H9 (cell line): ENCODE data around the gene TSFM. TPM values are rescaled to one million over a fixed set of nuclear protein-coding genes. Genes with fewer than 3 reads are reported as not detected.

Experiments used
- DNase-seq: peaks from one replicate; pipeline ENCODE4 v3.0.0-alpha.2; 2017
- H2AFZ ChIP-seq: one replicate; pipeline ENCODE4 v1.6.1; 2013; ENCODE audit warnings: mild to moderate bottlenecking, low read length, control low read depth, moderate library complexity
- H2AK5ac ChIP-seq: 2 replicates; pipeline ENCODE4 v1.6.1; 2013; ENCODE audit warnings: low read length, control low read depth, mixed read lengths; ENCODE audit not compliant: insufficient read length
- H2BK120ac ChIP-seq: one replicate; pipeline ENCODE4 v1.6.1; 2013; ENCODE audit warnings: low read depth, mild to moderate bottlenecking, low read length, control low read depth, inconsistent platforms; ENCODE audit not compliant: poor library complexity, severe bottlenecking
- H2BK12ac ChIP-seq: 2 replicates; pipeline ENCODE4 v1.6.1; 2013; ENCODE audit warnings: low read length, control low read depth, mixed read lengths, low read depth; ENCODE audit not compliant: insufficient read length
- H2BK15ac ChIP-seq: 2 replicates; pipeline ENCODE4 v1.6.1; 2013; ENCODE audit warnings: low read depth, low read length, control low read depth
- H2BK20ac ChIP-seq: one replicate; pipeline ENCODE4 v1.6.1; 2013; ENCODE audit warnings: low read depth, mild to moderate bottlenecking, low read length, control low read depth, inconsistent platforms; ENCODE audit not compliant: poor library complexity, severe bottlenecking
- H2BK5ac ChIP-seq: 2 replicates; pipeline ENCODE4 v1.6.1; 2013; ENCODE audit warnings: low read length, control low read depth, mixed read lengths; ENCODE audit not compliant: insufficient read length
- H3K14ac ChIP-seq: 2 replicates; pipeline ENCODE4 v1.6.1; 2013; ENCODE audit warnings: low read length, control low read depth; ENCODE audit not compliant: insufficient read depth
- H3K18ac ChIP-seq: 2 replicates; pipeline ENCODE4 v1.6.1; 2013; ENCODE audit warnings: low read depth, mild to moderate bottlenecking, mixed read lengths, low read length, control low read depth; ENCODE audit not compliant: insufficient read length
- H3K23ac ChIP-seq: 2 replicates; pipeline ENCODE4 v1.6.1; 2013; ENCODE audit warnings: low read length, control low read depth, mixed read lengths, low read depth; ENCODE audit not compliant: insufficient read length
- H3K23me2 ChIP-seq: 2 replicates; pipeline ENCODE4 v1.6.1; 2013; ENCODE audit warnings: low read depth, mild to moderate bottlenecking, mixed read lengths, low read length, control low read depth; ENCODE audit not compliant: insufficient read length, poor library complexity, severe bottlenecking
- H3K27ac ChIP-seq: 2 replicates; pipeline ENCODE4 v1.5.1; 2013; ENCODE audit warnings: low read length, control low read depth, mixed read lengths, low read depth; ENCODE audit not compliant: insufficient read length
- H3K27me3 ChIP-seq: 2 replicates; pipeline ENCODE4 v1.6.1; 2013; ENCODE audit warnings: low read length, control low read depth, inconsistent platforms; ENCODE audit not compliant: insufficient read depth
- H3K4ac ChIP-seq: 2 replicates; pipeline ENCODE4 v1.6.1; 2013; ENCODE audit warnings: low read depth, mild to moderate bottlenecking, control low read depth, inconsistent platforms, low read length, moderate library complexity
- H3K4me1 ChIP-seq: 2 replicates; pipeline ENCODE4 v1.6.1; 2013; ENCODE audit warnings: low read length, control low read depth, inconsistent platforms; ENCODE audit not compliant: insufficient read depth
- H3K4me2 ChIP-seq: 2 replicates; pipeline ENCODE4 v1.6.1; 2013; ENCODE audit warnings: low read length, control low read depth, mixed read lengths; ENCODE audit not compliant: insufficient read length, insufficient read depth
- H3K56ac ChIP-seq: 2 replicates; pipeline ENCODE4 v1.6.1; 2013; ENCODE audit warnings: low read depth, mild to moderate bottlenecking, mixed read lengths, low read length, control low read depth; ENCODE audit not compliant: insufficient read length
- H3K79me1 ChIP-seq: 2 replicates; pipeline ENCODE4 v1.6.1; 2013; ENCODE audit warnings: low read depth, mild to moderate bottlenecking, moderate library complexity, low read length, control low read depth, inconsistent platforms; ENCODE audit not compliant: insufficient read depth, poor library complexity, severe bottlenecking
- H3K79me2 ChIP-seq: 2 replicates; pipeline ENCODE4 v1.6.1; 2013; ENCODE audit warnings: low read length, control low read depth, inconsistent platforms; ENCODE audit not compliant: insufficient read depth
- H3K9ac ChIP-seq: 2 replicates; pipeline ENCODE4 v1.6.1; 2013; ENCODE audit warnings: low read length, control low read depth, mixed read lengths; ENCODE audit not compliant: insufficient read length; ENCODE audit errors: extremely low read depth
- H3K9me3 ChIP-seq: one replicate; pipeline ENCODE4 v1.6.1; 2013; ENCODE audit warnings: low read depth, low read length, inconsistent platforms; ENCODE audit not compliant: control insufficient read depth
- H3T11ph ChIP-seq: one replicate; pipeline ENCODE4 v1.6.1; 2013; ENCODE audit warnings: mild to moderate bottlenecking, low read length, control low read depth, inconsistent platforms
- H4K20me1 ChIP-seq: one replicate; pipeline ENCODE4 v1.6.1; 2013; ENCODE audit not compliant: control insufficient read depth, insufficient read length, insufficient read depth
- H4K5ac ChIP-seq: 2 replicates; pipeline ENCODE4 v1.6.1; 2013; ENCODE audit warnings: low read depth, mild to moderate bottlenecking, mixed read lengths, low read length, control low read depth; ENCODE audit not compliant: insufficient read length
- H4K8ac ChIP-seq: replicated peaks from 2 replicates; pipeline ENCODE4 v1.6.1; 2013; ENCODE audit warnings: low read length, control low read depth, mixed read lengths, low read depth; ENCODE audit not compliant: insufficient read length
- H4K91ac ChIP-seq: 2 replicates; pipeline ENCODE4 v1.6.1; 2013; ENCODE audit warnings: low read depth, mild to moderate bottlenecking, moderate library complexity, mixed read lengths, low read length, control low read depth; ENCODE audit not compliant: insufficient read length
- H3K27ac Mint-ChIP-seq, 3 experiments: 2 replicates in 2 of 3; 3 replicates in 1 of 3; pipeline ENCODE4 v1.8.0; 2020 to 2021; ENCODE audit warnings: mixed read lengths in 3 of 3, mild to moderate bottlenecking in 1 of 3, moderate library complexity in 1 of 3
- H3K27me3 Mint-ChIP-seq: 2 replicates; pipeline ENCODE4 v1.8.0; 2021; ENCODE audit warnings: low read depth, mild to moderate bottlenecking, moderate library complexity, mixed read lengths
- H3K36me3 Mint-ChIP-seq, 3 experiments: 2 replicates in 2 of 3; 3 replicates in 1 of 3; pipeline ENCODE4 v1.8.0; 2020 to 2021; ENCODE audit warnings: low read depth in 3 of 3, mixed read lengths in 3 of 3; ENCODE audit not compliant: insufficient read depth in 1 of 3
- H3K4me1 Mint-ChIP-seq, 2 experiments: 2 replicates each; pipeline ENCODE4 v1.8.0; 2020; ENCODE audit warnings: mixed read lengths in 2 of 2
- H3K4me3 Mint-ChIP-seq, 2 experiments: 2 replicates in 1 of 2; 3 replicates in 1 of 2; pipeline ENCODE4 v1.8.0; 2020 to 2021; ENCODE audit warnings: mild to moderate bottlenecking in 2 of 2, mixed read lengths in 2 of 2, moderate library complexity in 1 of 2
- H3K9me3 Mint-ChIP-seq, 2 experiments: 2 replicates in 1 of 2; 3 replicates in 1 of 2; pipeline ENCODE4 v1.8.0; 2020; ENCODE audit warnings: mild to moderate bottlenecking in 2 of 2, mixed read lengths in 2 of 2, moderate library complexity in 1 of 2
- WGBS: extraction: QIAGEN DNeasy Blood & Tissue Kit; methylation state at CpG from one replicate; pipeline ENCODE4 v1.1.7; 2013; ENCODE audit warnings: missing lambda C conversion rate, low lambda C conversion rate, mixed read lengths; ENCODE audit not compliant: insufficient read length; ENCODE audit errors: extremely low coverage; 5-methylcytosine and 5-hydroxymethylcytosine counted together
- total RNA-seq: library from RNA; stranded (reverse); gene quantifications from 2 replicates; pipeline ENCODE4 v1.2.1, GENCODE V29; 2021
- TF ChIP-seq, protein P1 (sequence below): fragments of 200-600 bp; sonication (generic); conservative IDR thresholded peaks from 3 replicates; pipeline ENCODE4 v1.8.0; 2021; ENCODE audit warnings: antibody characterized with exemption, mild to moderate bottlenecking

Gene TSFM
- total RNA-seq, 1 experiment from 2014 or later, result 50.2 TPM

DNA sequence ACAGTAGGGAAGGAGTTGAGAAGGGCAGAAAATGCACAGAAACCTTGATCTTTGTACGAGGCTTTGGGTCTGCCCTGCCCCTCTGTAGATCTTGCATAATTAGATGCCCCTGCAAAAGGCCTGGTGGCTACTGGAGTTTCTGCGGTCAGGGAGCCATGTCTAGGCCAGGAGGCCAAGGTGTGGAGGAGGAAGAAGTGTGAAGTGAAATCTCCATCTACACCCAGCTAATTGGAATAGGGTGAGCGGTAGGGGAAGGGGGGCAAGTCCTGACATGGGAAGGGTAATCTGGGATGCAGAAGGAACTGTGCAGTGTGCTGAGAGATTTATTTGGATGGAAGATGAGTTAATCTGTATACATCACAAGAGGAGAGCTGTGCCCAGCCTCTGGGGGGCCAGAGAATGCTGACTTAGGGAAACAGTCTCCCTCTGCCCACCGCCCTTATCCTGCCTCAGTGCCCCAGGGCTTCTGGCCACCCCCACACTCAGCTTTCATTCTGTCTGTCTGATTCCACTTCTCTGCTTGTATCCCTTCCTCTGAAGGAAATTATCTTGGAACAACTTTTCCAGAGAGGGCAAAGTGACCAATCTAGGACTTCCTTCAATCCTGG lies 21.1 kb upstream of the TSFM start:
- Histone ChIP-seq H3K27ac (no peak overlapping the region), H3K56ac (no peak overlapping the region), H4K20me1 (no peaks in the 10 kb centered on the region), H3K79me1 (no peaks in the 10 kb centered on the region), H2AFZ (no peak overlapping the region), H3K27me3 (peaks cover 31% of the 10 kb centered on the region; the same call in 1 of the 2 replicates), H4K5ac (no peak overlapping the region), H3K4me1 (no peaks in the 10 kb centered on the region), H2BK15ac (no peak overlapping the region), H2AK5ac (no peak overlapping the region), H3K18ac (no peak overlapping the region), H3K9me3 (no peaks in the 10 kb centered on the region), H3K23me2 (peaks cover 20% of the 10 kb centered on the region), H2BK12ac (no peak overlapping the region), H3K4ac (no peak overlapping the region), H3K4me2 (no peak overlapping the region), H4K8ac (no peak overlapping the region), H3K9ac (no peak overlapping the region), H2BK20ac (no peak overlapping the region), H3K14ac (no peak overlapping the region), H3K79me2 (no peaks in the 10 kb centered on the region), H2BK5ac (no peak overlapping the region), H2BK120ac (no peak overlapping the region), H3K23ac (no peak overlapping the region), H3T11ph (no peak overlapping the region), H4K91ac (no peak overlapping the region)
- Mint-ChIP-seq H3K36me3 (peaks cover 0 to 19% (median 6%) of the 10 kb centered on the region in 3 experiments; a peak in 3 of 7 replicates), H3K27me3 (peaks cover 60% of the 10 kb centered on the region), H3K9me3 (no peaks in the 10 kb centered on the region), H3K4me3 (no peak overlapping the region), H3K4me1 (peaks cover 22 to 33% of the 10 kb centered on the region in 2 experiments), H3K27ac (no peak overlapping the region)
- no CpG with 5 or more reads among the region's 4 CpGs for WGBS
- DNase-seq, result no peak
- TF ChIP-seq, protein P1, sequence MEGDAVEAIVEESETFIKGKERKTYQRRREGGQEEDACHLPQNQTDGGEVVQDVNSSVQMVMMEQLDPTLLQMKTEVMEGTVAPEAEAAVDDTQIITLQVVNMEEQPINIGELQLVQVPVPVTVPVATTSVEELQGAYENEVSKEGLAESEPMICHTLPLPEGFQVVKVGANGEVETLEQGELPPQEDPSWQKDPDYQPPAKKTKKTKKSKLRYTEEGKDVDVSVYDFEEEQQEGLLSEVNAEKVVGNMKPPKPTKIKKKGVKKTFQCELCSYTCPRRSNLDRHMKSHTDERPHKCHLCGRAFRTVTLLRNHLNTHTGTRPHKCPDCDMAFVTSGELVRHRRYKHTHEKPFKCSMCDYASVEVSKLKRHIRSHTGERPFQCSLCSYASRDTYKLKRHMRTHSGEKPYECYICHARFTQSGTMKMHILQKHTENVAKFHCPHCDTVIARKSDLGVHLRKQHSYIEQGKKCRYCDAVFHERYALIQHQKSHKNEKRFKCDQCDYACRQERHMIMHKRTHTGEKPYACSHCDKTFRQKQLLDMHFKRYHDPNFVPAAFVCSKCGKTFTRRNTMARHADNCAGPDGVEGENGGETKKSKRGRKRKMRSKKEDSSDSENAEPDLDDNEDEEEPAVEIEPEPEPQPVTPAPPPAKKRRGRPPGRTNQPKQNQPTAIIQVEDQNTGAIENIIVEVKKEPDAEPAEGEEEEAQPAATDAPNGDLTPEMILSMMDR, result no peak
